SK-N-SH (cell line): ENCODE measurements around the gene FBXO7.

Source experiments
- TEAD4 ChIP-seq: IDR thresholded peaks from 2 replicates; pipeline ENCODE4 v1.4.0; 2012; ENCODE audit warnings: mild to moderate bottlenecking, borderline replicate concordance; ENCODE audit not compliant: insufficient read depth
- TF ChIP-seq, protein P1 (sequence below): fragments of 200-600 bp; sonication (generic); IDR thresholded peaks from 2 replicates; pipeline ENCODE4 v1.6.1; 2017; ENCODE audit warnings: antibody characterized with exemption, mild to moderate bottlenecking, moderate library complexity

DNA sequence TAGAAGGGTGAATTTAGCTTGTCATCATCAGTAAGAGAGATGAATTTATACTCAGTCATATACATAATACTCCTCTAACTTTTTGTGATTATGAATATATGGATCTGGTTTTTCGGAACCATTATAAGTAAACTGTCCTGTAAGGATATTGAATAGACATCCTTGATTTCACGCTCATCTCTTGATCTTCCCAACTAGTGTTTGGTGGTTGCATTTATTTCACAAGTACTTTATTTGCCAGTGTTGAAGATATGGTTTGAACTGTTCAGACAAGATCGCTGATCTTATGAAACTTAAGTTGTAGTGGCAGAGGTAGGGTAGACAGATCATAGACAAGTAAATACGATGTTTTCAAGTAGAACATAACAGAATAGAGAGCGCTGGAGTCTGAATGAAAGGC lies 3.0 kb downstream of the FBXO7 start:
- TF ChIP-seq, protein P1, sequence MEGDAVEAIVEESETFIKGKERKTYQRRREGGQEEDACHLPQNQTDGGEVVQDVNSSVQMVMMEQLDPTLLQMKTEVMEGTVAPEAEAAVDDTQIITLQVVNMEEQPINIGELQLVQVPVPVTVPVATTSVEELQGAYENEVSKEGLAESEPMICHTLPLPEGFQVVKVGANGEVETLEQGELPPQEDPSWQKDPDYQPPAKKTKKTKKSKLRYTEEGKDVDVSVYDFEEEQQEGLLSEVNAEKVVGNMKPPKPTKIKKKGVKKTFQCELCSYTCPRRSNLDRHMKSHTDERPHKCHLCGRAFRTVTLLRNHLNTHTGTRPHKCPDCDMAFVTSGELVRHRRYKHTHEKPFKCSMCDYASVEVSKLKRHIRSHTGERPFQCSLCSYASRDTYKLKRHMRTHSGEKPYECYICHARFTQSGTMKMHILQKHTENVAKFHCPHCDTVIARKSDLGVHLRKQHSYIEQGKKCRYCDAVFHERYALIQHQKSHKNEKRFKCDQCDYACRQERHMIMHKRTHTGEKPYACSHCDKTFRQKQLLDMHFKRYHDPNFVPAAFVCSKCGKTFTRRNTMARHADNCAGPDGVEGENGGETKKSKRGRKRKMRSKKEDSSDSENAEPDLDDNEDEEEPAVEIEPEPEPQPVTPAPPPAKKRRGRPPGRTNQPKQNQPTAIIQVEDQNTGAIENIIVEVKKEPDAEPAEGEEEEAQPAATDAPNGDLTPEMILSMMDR: no peak
- TF ChIP-seq TEAD4: no peak
